ENCODE measurements around the gene BPIFB3. TPM values are rescaled to one million over a fixed set of nuclear protein-coding genes. Genes with fewer than 3 reads are reported as not detected.

Gene BPIFB3
- total RNA-seq, 4 donors from 2014 or later: not detected

DNA sequence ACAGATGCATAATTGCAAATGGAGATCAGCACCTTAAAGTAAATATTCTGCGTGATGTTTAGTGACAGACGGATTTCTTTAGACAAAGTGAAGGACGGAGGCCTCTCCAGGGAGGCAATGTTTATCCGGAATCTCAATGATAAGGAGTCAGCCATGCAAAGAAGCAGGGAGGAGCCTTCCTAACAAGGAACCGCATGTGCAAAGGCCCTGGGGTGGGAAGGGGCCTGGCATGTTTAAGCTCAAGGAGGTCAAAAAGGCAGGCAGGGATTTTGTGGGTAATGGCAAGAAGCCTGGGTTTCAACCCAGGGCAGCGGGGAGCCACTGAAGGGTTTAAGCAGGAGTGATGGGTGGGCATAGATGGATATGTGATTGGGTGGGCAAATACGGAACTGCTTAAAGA lies 678 bp downstream of the BPIFB3 start:
- no peaks in the 10 kb centered on the region for H3K4me1 ChIP-seq

DNA sequence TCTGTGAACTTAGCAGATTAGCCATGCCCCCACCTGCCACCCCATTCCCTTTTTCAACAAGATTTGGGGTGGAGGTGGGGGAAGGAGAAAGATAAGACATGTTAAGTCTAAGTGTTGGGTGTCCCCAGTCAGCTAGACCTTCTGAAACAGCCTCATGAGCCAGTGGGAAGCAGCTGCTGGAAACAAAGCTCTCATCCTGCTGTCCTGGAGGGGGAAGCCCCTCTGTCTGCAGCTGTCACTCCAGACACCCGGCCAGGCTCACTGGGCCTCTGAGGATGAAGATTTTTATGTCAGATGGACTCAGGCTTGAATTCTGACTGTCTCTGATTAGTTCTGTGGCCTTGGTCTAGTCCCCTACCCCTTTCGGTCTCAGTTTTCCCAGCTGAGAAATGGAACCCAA lies 1.1 kb downstream of the BPIFB3 start:
- H3K27me3 ChIP-seq: no peaks in the 10 kb centered on the region
- H3K4me3 ChIP-seq: no peak overlapping the region
- H3K27ac ChIP-seq: no peak overlapping the region
- no peak for TF ChIP-seq POLR2A (IDR thresholded peaks at IDR 0.05)
- TF ChIP-seq, protein P1, sequence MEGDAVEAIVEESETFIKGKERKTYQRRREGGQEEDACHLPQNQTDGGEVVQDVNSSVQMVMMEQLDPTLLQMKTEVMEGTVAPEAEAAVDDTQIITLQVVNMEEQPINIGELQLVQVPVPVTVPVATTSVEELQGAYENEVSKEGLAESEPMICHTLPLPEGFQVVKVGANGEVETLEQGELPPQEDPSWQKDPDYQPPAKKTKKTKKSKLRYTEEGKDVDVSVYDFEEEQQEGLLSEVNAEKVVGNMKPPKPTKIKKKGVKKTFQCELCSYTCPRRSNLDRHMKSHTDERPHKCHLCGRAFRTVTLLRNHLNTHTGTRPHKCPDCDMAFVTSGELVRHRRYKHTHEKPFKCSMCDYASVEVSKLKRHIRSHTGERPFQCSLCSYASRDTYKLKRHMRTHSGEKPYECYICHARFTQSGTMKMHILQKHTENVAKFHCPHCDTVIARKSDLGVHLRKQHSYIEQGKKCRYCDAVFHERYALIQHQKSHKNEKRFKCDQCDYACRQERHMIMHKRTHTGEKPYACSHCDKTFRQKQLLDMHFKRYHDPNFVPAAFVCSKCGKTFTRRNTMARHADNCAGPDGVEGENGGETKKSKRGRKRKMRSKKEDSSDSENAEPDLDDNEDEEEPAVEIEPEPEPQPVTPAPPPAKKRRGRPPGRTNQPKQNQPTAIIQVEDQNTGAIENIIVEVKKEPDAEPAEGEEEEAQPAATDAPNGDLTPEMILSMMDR (IDR thresholded peaks at IDR 0.05): no peak
- no peak for DNase-seq
- no peaks in the 10 kb centered on the region for H3K4me1 ChIP-seq
- H3K9me3 ChIP-seq: no peaks in the 10 kb centered on the region
- no peaks in the 10 kb centered on the region for H3K36me3 ChIP-seq

More for the DNA sequence above, 678 bp downstream of the BPIFB3 start:
- no peaks in the 10 kb centered on the region for H3K36me3 ChIP-seq
- H3K4me3 ChIP-seq: no peak overlapping the region
- no peaks in the 10 kb centered on the region for H3K27me3 ChIP-seq
- no peaks in the 10 kb centered on the region for H3K9me3 ChIP-seq
- no peak for TF ChIP-seq POLR2A (IDR thresholded peaks at IDR 0.05)
- TF ChIP-seq, protein P1 (IDR thresholded peaks at IDR 0.05): no peak
- no peak overlapping the region for H3K27ac ChIP-seq
- no peak for DNase-seq

DNA sequence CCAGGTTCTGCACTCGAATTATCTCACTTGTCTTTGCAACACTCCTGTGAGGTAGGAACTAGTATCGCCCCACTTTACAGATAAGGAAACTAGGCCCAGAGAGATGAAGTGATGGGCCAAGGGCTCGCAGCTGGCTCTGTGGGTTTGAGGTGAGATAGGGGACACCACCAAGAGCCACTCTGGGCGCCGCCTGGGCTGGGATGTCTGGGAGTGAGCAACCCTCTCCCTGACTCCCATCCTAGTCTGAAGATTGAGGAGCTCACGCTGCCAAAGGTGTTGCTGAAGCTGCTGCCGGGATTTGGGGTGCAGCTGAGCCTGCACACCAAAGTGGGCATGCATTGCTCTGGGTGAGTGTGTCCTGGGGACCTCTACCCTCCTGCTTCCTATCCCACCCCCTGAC lies 5.4 kb downstream of the BPIFB3 start:
- Histone ChIP-seq H3K4me1 (no peaks in the 10 kb centered on the region), H3K27me3 (no peaks in the 10 kb centered on the region), H3K9me3 (no peaks in the 10 kb centered on the region), H3K27ac (no peak overlapping the region), H3K4me3 (no peak overlapping the region), H3K36me3 (no peaks in the 10 kb centered on the region)
- DNase-seq: peak in 1 of 3 donors; percentile 14
- TF ChIP-seq POLR2A (IDR thresholded peaks at IDR 0.05): no peak
- TF ChIP-seq, protein P1 (IDR thresholded peaks at IDR 0.05): no peak

DNA sequence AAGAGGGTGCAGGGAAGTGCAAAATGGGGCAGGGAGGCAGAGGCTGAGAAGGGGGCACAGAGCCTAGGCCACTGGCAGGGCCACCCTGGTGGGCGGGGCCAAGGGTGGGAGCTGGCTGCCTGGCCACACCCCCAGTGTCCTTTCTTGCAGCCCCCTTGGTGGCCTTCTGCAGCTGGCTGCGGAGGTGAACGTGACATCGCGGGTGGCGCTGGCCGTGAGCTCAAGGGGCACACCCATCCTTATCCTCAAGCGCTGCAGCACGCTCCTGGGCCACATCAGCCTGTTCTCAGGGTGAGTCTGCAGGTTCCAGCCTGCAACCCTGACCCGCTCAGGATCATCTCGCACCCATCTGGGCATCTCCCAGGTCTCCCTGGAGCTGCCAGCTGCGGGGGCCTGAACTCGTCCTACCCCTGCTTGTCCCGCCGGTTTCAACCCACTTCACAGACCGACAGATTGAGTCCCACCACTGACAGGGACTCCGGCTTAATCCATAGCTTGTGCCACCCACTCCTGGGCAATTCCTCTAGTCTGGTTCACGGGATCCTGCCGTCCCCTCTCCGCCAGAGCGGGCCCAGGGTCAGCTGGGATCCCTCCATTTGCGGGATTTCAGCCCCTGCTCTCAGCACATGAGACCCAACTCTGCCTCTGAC lies 6.2 kb downstream of the BPIFB3 start:
- DNase-seq: peak in 1 of 3 donors; percentile 38
- no peak for TF ChIP-seq POLR2A (IDR thresholded peaks at IDR 0.05)
- TF ChIP-seq, protein P1 (IDR thresholded peaks at IDR 0.05): no peak
- H3K4me1 ChIP-seq: no peaks in the 10 kb centered on the region
- no peak overlapping the region for H3K27ac ChIP-seq
- H3K9me3 ChIP-seq: no peaks in the 10 kb centered on the region
- H3K27me3 ChIP-seq: no peaks in the 10 kb centered on the region
- no peaks in the 10 kb centered on the region for H3K36me3 ChIP-seq
- no peak overlapping the region for H3K4me3 ChIP-seq

DNA sequence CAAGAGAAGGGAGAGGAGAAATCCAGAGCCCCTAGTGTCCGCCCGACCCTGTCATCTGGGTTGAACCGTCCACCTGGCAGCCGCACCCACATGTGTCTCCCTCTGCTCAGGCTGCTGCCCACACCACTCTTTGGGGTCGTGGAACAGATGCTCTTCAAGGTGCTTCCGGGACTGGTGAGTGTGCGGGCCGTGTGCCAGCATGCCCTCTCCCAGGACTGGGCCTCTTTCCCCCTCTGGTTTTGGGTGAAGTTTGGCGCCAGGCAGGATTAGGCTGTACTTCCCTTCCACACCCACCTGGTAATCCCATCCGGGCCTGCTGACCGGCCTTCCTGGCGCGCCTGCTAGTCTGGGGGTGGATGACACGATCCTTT lies 7.9 kb downstream of the BPIFB3 start:
- Histone ChIP-seq H3K9me3 (no peaks in the 10 kb centered on the region), H3K36me3 (no peaks in the 10 kb centered on the region), H3K4me1 (no peaks in the 10 kb centered on the region), H3K27ac (no peak overlapping the region), H3K4me3 (no peak overlapping the region), H3K27me3 (no peaks in the 10 kb centered on the region)
- TF ChIP-seq, protein P1 (IDR thresholded peaks at IDR 0.05): no peak
- TF ChIP-seq POLR2A (IDR thresholded peaks at IDR 0.05): no peak
- DNase-seq: no peak

All from Peyer's patch (tissue), 4 donors.